Spleen (tissue), 11 donors: ENCODE measurements around the gene AK3. TPM values are rescaled to one million over a fixed set of nuclear protein-coding genes. Genes with fewer than 3 reads are reported as not detected.

Experiments used
- DNase-seq: peaks from one replicate; pipeline ENCODE4 v3.0.0-alpha.2; 2020
- H3K27ac ChIP-seq, 8 donors: fragments of 200-600 bp; sonication (generic) in 7 of 8; 1 replicate in 4 of 8; 2 replicates in 4 of 8; pipeline versions ENCODE4 v1.5.0 to v1.8.0; 2016 to 2021; ENCODE audit warnings: inconsistent platforms in 4 of 8, mild to moderate bottlenecking in 4 of 8, moderate library complexity in 1 of 8
- H3K27me3 ChIP-seq, 7 donors: fragments of 200-600 bp; sonication (generic) in 6 of 7; replicated peaks in 1 of 7; 1 replicate in 4 of 7; 2 replicates in 3 of 7; pipeline versions ENCODE4 v1.5.0 to v1.8.0; 2016 to 2021; ENCODE audit warnings: inconsistent platforms in 3 of 7, mild to moderate bottlenecking in 1 of 7
- H3K36me3 ChIP-seq, 6 donors: fragments of 200-600 bp; sonication (generic) in 5 of 6; 1 replicate in 4 of 6; 2 replicates in 2 of 6; pipeline versions ENCODE4 v1.5.0 to v1.8.0; 2016 to 2021; ENCODE audit warnings: inconsistent platforms in 2 of 6
- H3K4me1 ChIP-seq, 6 donors: fragments of 200-600 bp; sonication (generic) in 5 of 6; 1 replicate in 3 of 6; 2 replicates in 3 of 6; pipeline versions ENCODE4 v1.5.0 to v1.8.0; 2016 to 2021; ENCODE audit warnings: inconsistent platforms in 3 of 6
- H3K4me3 ChIP-seq, 8 donors: fragments of 200-600 bp; sonication (generic) in 7 of 8; 1 replicate in 4 of 8; 2 replicates in 4 of 8; pipeline versions ENCODE4 v1.5.0 to v1.8.0; 2016 to 2021; ENCODE audit warnings: inconsistent platforms in 4 of 8, mild to moderate bottlenecking in 4 of 8, moderate library complexity in 2 of 8
- H3K9me3 ChIP-seq, 8 donors: fragments of 200-600 bp; sonication (generic) in 7 of 8; 1 replicate in 4 of 8; 2 replicates in 4 of 8; pipeline versions ENCODE4 v1.5.0 to v1.8.0; 2016 to 2021; ENCODE audit warnings: inconsistent platforms in 4 of 8
- POLR2A ChIP-seq, 3 donors: fragments of 450-650 bp; IDR thresholded peaks; one replicate each; pipeline ENCODE4 v1.5.1; 2017; ENCODE audit warnings: antibody characterized with exemption in 3 of 3, mild to moderate bottlenecking in 1 of 3
- POLR2AphosphoS5 ChIP-seq, 3 donors: sonication (generic); formaldehyde crosslinking; IDR thresholded peaks; one replicate each; pipeline ENCODE4 v1.5.1; 2017; ENCODE audit warnings: antibody characterized with exemption in 3 of 3
- WGBS, 5 donors: extraction: QIAGEN DNeasy Blood & Tissue Kit in 3 of 5; methylation state at CpG; one replicate each; pipeline versions ENCODE4 v1.1.5 to v1.1.7; 2013 to 2018; 5-methylcytosine and 5-hydroxymethylcytosine counted together
- intact Hi-C: fragments of 100-400 bp; cut with DNase I; formaldehyde crosslinking; loops from one replicate; pipeline ENCODE4 v1.15.0; 2023; ENCODE audit warnings: low total_unique reads
- polyA plus RNA-seq, 3 donors: library from polyadenylated mRNA; stranded (reverse); fragments of 200-250 nt; gene quantifications; one replicate each; pipeline ENCODE4 v1.2.1, GENCODE V29; 2013
- total RNA-seq, 7 donors: library from RNA; depleted of rRNA in 3 of 7; stranded (reverse); fragments of >200 nt in 3 of 7; fragmentation: NEBNext Ultra II Directional in 4 of 7; extraction: Animal tissue kit (Norgen Biotek cat#: 25700) in 4 of 7; gene quantifications; one replicate each; pipeline versions ENCODE4 v1.1.0 to v1.2.1, GENCODE V29; 2016 to 2021
- TF ChIP-seq, protein P1 (sequence below), 11 experiments: fragments of 200-600 bp in 7 of 11; fragments of 450-650 bp in 4 of 11; sonication (generic) in 4 of 11; IDR thresholded peaks in 8 of 11; conservative IDR thresholded peaks in 3 of 11; 1 replicate in 7 of 11; 2 replicates in 4 of 11; pipeline versions ENCODE4 v1.4.0 to v1.8.0; 2016 to 2021; ENCODE audit warnings: antibody characterized with exemption in 11 of 11, inconsistent platforms in 4 of 11, mild to moderate bottlenecking in 1 of 11
- donor health status: healthy with polysubstance abuse.
- donor health status: DM: no; HTN: no; CAD: no; lungs with moderate emphysema.
- donor health status: DM: no; HTN: no; CAD: no.
- donor health status: Bipolar disorder and iron deficiency.
- donor health status: healthy.
- donor health status: DM: no; HTN: no; CAD: no.
- donor health status: DM: yes; HTN: yes; CAD: no.

The AK3 gene
- total and polyA plus RNA-seq, 10 donors, result 21.3 to 65.3 (median 41.4) TPM

DNA sequence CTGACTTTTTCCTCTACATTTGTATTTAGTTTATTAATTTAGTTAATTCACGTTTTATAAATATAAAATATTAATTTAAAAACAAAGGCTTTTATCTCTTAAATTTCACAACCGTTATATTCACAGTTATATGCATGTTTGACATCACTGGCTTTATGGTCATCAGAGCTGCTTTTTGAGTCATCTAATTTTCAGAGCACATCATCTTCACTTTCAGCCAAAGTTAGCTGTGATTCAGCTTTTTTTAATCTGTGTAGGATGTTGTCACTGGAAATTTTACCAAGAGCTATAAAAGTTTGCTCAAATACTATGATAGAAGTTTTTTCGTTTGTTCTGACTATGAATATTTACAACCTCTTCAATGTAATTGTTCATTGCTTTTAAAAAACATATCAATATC lies 49.2 kb downstream of the AK3 start:
- TF ChIP-seq POLR2AphosphoS5 (IDR thresholded peaks at IDR 0.05) (no peak), POLR2A (IDR thresholded peaks at IDR 0.05) (no peak)
- TF ChIP-seq, protein P1, sequence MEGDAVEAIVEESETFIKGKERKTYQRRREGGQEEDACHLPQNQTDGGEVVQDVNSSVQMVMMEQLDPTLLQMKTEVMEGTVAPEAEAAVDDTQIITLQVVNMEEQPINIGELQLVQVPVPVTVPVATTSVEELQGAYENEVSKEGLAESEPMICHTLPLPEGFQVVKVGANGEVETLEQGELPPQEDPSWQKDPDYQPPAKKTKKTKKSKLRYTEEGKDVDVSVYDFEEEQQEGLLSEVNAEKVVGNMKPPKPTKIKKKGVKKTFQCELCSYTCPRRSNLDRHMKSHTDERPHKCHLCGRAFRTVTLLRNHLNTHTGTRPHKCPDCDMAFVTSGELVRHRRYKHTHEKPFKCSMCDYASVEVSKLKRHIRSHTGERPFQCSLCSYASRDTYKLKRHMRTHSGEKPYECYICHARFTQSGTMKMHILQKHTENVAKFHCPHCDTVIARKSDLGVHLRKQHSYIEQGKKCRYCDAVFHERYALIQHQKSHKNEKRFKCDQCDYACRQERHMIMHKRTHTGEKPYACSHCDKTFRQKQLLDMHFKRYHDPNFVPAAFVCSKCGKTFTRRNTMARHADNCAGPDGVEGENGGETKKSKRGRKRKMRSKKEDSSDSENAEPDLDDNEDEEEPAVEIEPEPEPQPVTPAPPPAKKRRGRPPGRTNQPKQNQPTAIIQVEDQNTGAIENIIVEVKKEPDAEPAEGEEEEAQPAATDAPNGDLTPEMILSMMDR (IDR thresholded peaks at IDR 0.05 in 8 of 11, conservative IDR thresholded peaks at IDR 0.05 in 3 of 11), result no peak
- H3K4me1 ChIP-seq, result peaks cover 0 to 8% (median 3%) of the 10 kb centered on the region in 6 donors
- intact Hi-C loops, result no loop called here
- peaks cover 0 to 96% (median 27%) of the 10 kb centered on the region in 6 donors for H3K36me3 ChIP-seq
- no peaks in the 10 kb centered on the region for H3K9me3 ChIP-seq
- no peak overlapping the region for H3K4me3 ChIP-seq
- H3K27me3 ChIP-seq, result no peaks in the 10 kb centered on the region
- 85 to 93% (median 92%) methylated on average over 3 of the region's 3 CpGs for WGBS, 5 donors
- no peak overlapping the region for H3K27ac ChIP-seq
- DNase-seq, result no peak

DNA sequence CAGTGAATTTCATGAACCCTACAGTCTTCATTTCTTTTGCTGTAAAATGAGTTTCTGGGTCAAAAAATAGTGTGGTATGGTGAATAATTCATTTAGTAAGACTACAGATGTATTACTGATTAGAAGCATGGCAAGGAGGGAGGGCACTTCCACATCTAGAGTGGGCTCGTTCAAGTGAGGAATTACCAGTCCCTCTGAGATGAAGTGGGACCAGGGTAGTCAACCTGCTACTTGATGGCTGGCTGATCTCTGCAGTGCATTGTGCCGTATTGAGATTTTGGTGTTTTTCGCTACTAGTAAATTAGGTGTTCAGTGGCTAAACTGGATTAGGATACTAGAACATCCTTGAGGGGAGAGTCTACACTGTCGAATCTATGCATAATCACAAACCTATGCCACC lies 50.9 kb downstream of the AK3 start:
- Histone ChIP-seq H3K9me3 (no peaks in the 10 kb centered on the region), H3K4me3 (no peak overlapping the region), H3K36me3 (peaks cover 2 to 96% (median 35%) of the 10 kb centered on the region in 6 donors), H3K27me3 (no peaks in the 10 kb centered on the region), H3K27ac (peak overlapping the region in 1 of 8 donors; percentile 12), H3K4me1 (peaks cover 0 to 23% (median 4%) of the 10 kb centered on the region in 6 donors)
- no peak for DNase-seq
- no peak for TF ChIP-seq POLR2A (IDR thresholded peaks at IDR 0.05)
- TF ChIP-seq, protein P1 (IDR thresholded peaks at IDR 0.05 in 8 of 11, conservative IDR thresholded peaks at IDR 0.05 in 3 of 11), result no peak
- no peak for TF ChIP-seq POLR2AphosphoS5 (IDR thresholded peaks at IDR 0.05)
- 75 to 81% (median 77%) methylated on average over 4 of the region's 4 CpGs for WGBS, 5 donors
- intact Hi-C loops, result no loop called here

DNA sequence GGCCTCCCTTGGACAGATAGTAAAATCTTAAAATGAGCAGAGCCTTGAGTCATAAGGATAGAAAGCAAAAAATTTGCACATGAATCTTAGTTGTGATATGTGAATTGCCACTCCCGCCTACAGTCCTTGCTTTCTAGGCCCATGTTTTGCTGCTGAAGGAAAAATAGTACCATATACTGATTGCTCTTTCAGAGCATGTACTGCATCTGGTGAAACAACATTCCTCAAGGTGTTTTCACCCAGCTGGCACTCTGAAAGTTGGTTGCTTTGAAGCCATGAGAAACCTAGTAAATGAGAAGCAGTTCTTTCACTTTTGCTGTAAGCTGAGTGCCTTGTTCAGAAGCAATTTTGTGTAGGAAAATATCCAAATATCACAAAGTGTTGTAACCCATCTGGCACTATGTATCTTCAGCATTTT lies 51.3 kb downstream of the AK3 start:
- peak overlapping the region in 1 of 8 donors; percentile 12 for H3K27ac ChIP-seq
- TF ChIP-seq, protein P1 (IDR thresholded peaks at IDR 0.05 in 8 of 11, conservative IDR thresholded peaks at IDR 0.05 in 3 of 11), result no peak
- TF ChIP-seq POLR2A (IDR thresholded peaks at IDR 0.05) (no peak), POLR2AphosphoS5 (IDR thresholded peaks at IDR 0.05) (no peak)
- peaks cover 0 to 26% (median 4%) of the 10 kb centered on the region in 6 donors for H3K4me1 ChIP-seq
- intact Hi-C loops, result no loop called here
- no peaks in the 10 kb centered on the region for H3K27me3 ChIP-seq
- WGBS, 5 donors, result 68 to 87% (median 73%) methylated on average over 1 of the region's 1 CpG
- no peak for DNase-seq
- H3K4me3 ChIP-seq, result no peak overlapping the region
- no peaks in the 10 kb centered on the region for H3K9me3 ChIP-seq
- H3K36me3 ChIP-seq, result peaks cover 2 to 96% (median 35%) of the 10 kb centered on the region in 6 donors

DNA sequence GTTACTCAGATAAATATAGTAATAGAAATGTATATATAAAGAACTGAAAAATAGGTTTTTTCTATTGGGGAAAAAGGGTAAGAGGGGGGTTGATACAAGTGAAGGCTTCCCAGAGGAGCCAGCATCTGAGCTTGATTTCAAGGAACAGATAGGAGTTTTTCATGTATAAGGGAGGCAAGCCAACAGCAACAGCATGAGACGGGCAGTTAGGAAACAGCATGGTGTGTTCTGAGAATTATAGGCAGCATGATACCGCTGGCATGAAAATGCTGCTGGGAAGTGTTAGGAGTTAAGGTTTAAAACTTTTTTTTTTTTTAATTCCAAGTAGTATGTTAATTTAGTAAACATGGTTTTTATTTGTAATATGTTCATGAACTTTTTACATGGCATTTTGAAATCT lies 52.0 kb downstream of the AK3 start:
- intact Hi-C loops, result no loop called here
- TF ChIP-seq, protein P1 (IDR thresholded peaks at IDR 0.05 in 8 of 11, conservative IDR thresholded peaks at IDR 0.05 in 3 of 11), result no peak
- no peak for TF ChIP-seq POLR2A (IDR thresholded peaks at IDR 0.05)
- TF ChIP-seq POLR2AphosphoS5 (IDR thresholded peaks at IDR 0.05), result no peak
- no peak for DNase-seq
- no peaks in the 10 kb centered on the region for H3K9me3 ChIP-seq
- H3K4me3 ChIP-seq, result no peak overlapping the region
- H3K27me3 ChIP-seq, result no peaks in the 10 kb centered on the region
- peaks cover 2 to 92% (median 31%) of the 10 kb centered on the region in 6 donors for H3K36me3 ChIP-seq
- WGBS, 5 donors, result 45 to 97% (median 86%) methylated on average over 2 of the region's 2 CpGs
- H3K4me1 ChIP-seq, result peaks cover 0 to 31% (median 4%) of the 10 kb centered on the region in 6 donors
- no peak overlapping the region for H3K27ac ChIP-seq
